Ureter (tissue), 1 donor: Measurements from ENCODE around the gene KDM1A. TPM values are rescaled to one million over a fixed set of nuclear protein-coding genes. Genes with fewer than 3 reads are reported as not detected.

Source experiments
- DNase-seq: peaks from one replicate; pipeline ENCODE4 v3.0.0-alpha.2; 2020; ENCODE audit warnings: low spot score
- total RNA-seq: library from RNA; stranded (reverse); gene quantifications from one replicate; pipeline ENCODE4 v1.2.4, GENCODE V29; 2023
- donor health status: DM: yes; HTN: yes; CAD: no.

Gene KDM1A
- total RNA-seq, 1 donor from 2014 or later, result 75.6 TPM

- no peak for DNase-seq
Measured at GRCh38 chr1:23013657-23014056, 5.6 kb upstream of the KDM1A start.

DNA sequence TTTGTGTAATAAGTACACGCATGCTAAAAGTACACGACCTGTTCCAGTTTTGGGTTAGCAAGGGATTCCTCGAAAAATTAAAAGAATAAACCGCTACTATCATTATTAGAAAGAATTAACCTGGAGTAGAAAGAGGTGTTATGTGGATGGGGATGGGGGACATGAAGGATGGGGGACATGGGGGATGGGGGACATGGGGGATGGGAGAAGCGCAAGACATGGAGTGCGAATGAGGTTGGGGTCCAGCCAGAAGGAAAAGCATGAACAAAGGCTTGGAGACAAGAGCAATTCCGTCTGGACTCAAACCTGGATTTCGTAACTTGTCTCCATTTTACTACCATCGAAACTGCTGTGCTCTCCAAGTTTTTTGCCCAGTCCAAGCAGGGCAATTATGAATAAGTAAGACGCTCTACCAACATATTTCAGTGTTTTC, 591 bp upstream of the KDM1A start:
- DNase-seq, result no peak

DNA sequence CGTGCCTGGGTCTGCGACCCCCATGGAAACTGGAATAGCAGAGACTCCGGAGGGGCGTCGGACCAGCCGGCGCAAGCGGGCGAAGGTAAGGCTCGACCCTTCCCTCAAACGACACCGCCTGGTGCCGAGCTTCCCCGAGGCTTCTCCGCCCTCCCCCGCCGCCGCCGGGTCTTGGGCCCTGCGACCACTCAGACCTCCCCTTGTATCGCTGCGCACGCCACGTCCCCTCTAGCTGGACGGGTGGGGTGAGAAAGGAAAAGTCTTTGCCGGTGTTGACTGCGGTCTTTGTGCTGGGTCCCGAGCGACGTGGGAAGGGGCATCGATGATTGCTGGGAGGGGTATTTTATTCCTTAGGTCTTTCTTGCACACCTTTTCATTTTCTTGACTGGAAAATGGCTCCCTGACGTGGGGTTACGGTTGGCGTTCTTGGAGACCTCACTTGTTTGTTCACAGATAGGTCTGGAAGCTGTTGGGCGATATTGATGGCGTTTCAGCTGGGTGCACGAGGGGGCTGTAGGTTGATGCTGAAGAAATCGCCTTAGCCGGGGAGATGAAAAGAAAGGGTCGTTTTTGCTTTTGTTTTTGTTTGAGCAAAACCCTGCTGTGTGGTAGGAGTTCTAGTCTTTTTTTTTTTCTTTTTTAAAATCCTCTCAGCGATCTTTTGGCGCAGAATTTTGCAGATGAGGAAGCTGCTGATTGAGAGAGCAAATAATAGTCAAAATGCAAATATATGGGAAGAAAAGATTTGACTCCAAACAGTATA, 776 bp downstream of the KDM1A start:
- DNase-seq, result no peak

GRCh38 chr1:23020706-23021405, 1.6 kb downstream of the KDM1A start:
- no peak for DNase-seq

GRCh38 chr1:23021834-23022233, 2.6 kb downstream of the KDM1A start:
- DNase-seq, result no peak

GRCh38 chr1:23023174-23023845, 4.0 kb downstream of the KDM1A start:
- no peak for DNase-seq

DNA sequence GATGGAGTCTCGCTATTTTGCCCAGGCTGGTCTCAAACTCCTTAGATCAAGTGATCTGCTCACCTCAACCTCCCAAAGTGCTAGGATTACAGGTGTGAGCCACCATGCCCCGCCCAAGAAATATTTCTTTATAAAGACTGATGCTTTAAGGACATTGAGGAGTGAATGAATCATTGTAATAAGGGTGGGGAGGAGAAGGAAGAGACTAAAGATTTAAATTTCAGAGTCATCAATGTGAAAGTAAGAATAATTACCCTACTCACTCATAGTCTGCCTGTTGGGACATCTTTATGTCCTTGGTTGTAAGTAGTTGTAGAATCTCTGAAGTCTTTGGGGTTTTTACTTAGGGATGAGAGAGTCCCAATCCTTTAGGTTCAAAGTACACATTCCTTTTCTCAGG, 7.3 kb downstream of the KDM1A start:
- DNase-seq, result no peak

- DNase-seq, result no peak
Measured at GRCh38 chr1:23027352-23027907, 8.2 kb downstream of the KDM1A start.

- DNase-seq, result no peak
Measured at GRCh38 chr1:23029337-23029736, 10.1 kb downstream of the KDM1A start.

GRCh38 chr1:23035823-23036452, 16.7 kb downstream of the KDM1A start:
- DNase-seq, result no peak

GRCh38 chr1:23037081-23037740, 17.9 kb downstream of the KDM1A start:
- DNase-seq, result no peak

DNA sequence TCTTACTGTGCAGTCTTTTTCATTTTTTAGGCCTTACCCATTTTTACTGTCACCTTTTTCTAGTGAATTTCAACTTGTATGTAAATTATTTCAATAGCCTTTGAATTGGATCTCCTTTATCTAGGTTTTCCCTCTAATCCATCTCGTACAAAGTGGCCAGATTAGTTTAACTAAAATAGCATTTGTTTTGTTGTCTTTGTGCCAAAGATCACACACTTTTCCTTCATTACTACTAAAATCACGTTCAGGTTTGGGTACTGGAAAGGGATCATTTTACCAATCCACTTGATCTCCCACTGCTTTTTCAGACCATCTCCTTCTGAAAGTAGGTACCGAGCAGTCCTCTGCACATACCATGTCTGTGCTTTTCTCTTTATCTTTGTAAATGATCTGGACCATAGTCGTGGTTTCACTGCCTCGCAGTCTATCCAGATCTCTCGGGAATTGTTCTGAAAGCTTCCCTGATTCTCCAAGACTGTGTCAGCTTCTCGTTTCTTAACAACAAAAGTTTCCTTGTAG, 20.1 kb downstream of the KDM1A start:
- DNase-seq, result no peak

DNA sequence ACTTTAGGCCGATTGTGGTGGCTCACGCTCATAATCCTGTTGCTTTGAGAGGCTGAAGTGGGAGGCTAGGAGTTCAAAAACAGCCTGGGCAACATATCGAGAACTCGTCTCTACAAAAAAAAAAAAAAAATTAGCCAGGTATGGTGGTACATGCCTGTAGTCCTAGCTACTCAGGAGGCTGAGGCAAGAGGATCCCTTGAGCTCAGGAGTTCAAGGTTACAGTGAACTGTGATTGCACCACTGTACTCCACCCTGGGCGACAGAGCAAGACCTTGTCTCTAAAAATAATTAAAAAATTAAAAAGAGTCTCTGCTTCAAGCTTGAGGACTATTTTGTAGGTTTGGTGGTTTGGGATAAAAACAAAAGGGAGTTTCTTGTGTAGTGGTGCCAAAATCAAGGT, 21.2 kb downstream of the KDM1A start:
- DNase-seq, result no peak

GRCh38 chr1:23044035-23044434, 24.8 kb downstream of the KDM1A start:
- no peak for DNase-seq

- DNase-seq, result no peak
Measured at GRCh38 chr1:23050201-23050600, 30.9 kb downstream of the KDM1A start.

- DNase-seq, result no peak
Measured at GRCh38 chr1:23051290-23051909, 32.1 kb downstream of the KDM1A start.

DNA sequence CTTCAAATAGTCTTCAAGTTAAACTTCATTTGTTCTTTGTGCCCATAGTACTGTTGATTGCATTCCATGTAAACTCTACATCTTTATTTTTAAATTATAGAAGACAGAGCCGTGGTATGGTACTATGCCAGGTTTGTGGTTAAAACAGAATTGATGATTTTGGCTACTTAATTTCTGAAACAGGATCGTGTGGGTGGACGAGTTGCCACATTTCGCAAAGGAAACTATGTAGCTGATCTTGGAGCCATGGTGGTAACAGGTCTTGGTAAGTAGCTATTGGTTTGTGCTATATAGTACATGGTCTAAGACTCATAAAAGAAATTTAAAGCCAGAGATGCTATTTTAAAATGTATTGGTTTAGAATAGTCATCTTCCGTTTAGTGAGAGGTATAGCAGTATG, 38.0 kb downstream of the KDM1A start:
- DNase-seq, result no peak

- no peak for DNase-seq
Measured at GRCh38 chr1:23062271-23062670, 43.0 kb downstream of the KDM1A start.

- no peak for DNase-seq
Measured at GRCh38 chr1:23065385-23065784, 46.1 kb downstream of the KDM1A start.

DNA sequence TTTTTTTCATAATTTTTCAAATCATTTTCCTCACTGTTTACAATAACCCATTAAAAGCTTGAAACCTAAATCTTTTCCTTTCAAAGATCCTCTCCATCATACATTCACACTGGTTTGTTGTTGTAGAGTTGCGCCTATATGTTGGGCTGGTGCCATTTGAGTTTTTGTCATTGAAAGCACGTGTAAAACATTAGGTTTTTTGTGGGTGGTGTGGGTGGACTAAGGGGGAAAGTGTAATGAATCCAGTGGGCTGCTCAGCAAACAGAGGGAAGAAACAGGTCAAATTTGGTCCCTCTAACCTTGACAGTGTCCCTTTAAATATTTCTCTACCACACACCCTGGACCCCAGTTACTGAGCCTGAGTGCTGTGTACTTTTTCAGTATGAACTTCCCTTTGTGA, 46.8 kb downstream of the KDM1A start:
- DNase-seq, result no peak

GRCh38 chr1:23069149-23069548, 49.9 kb downstream of the KDM1A start:
- DNase-seq, result no peak
